Esophagus (tissue), 2 donors: ENCODE results near the gene PKP3. TPM values are rescaled to one million over a fixed set of nuclear protein-coding genes. Genes with fewer than 3 reads are reported as not detected.
"Not testable (repeated sequence)": the region's sequence is repeated elsewhere in the genome, so short reads cannot be mapped to it uniquely, and the experiment has no call there.

Source experiments
- H3K27ac ChIP-seq, 2 donors: one replicate each; pipeline ENCODE4 v1.5.1; 2013; ENCODE audit warnings: low read depth in 2 of 2, mild to moderate bottlenecking in 2 of 2, inconsistent platforms in 1 of 2, low read length in 1 of 2, moderate library complexity in 1 of 2
- H3K27me3 ChIP-seq, 2 donors: one replicate each; pipeline ENCODE4 v1.6.1; 2013; ENCODE audit warnings: low read length in 2 of 2, control low read depth in 1 of 2, mild to moderate bottlenecking in 1 of 2; ENCODE audit not compliant: insufficient read depth in 2 of 2, control insufficient read depth in 1 of 2
- H3K36me3 ChIP-seq, 2 donors: one replicate each; pipeline ENCODE4 v1.6.1; 2013; ENCODE audit warnings: low read length in 1 of 2; ENCODE audit not compliant: control insufficient read depth in 2 of 2, insufficient read depth in 2 of 2
- H3K4me1 ChIP-seq, 2 donors: one replicate each; pipeline ENCODE4 v1.6.1; 2013; ENCODE audit warnings: low read length in 1 of 2; ENCODE audit not compliant: control insufficient read depth in 2 of 2, insufficient read depth in 2 of 2
- H3K4me3 ChIP-seq, 2 donors: one replicate each; pipeline ENCODE4 v1.5.1; 2013; ENCODE audit warnings: low read length in 2 of 2, mild to moderate bottlenecking in 2 of 2, low read depth in 1 of 2, moderate library complexity in 1 of 2
- H3K9me3 ChIP-seq, 2 donors: one replicate each; pipeline ENCODE4 v1.6.1; 2013; ENCODE audit warnings: mild to moderate bottlenecking in 2 of 2, low read depth in 1 of 2, low read length in 1 of 2, moderate library complexity in 1 of 2; ENCODE audit not compliant: control insufficient read depth in 2 of 2, insufficient read depth in 1 of 2
- WGBS, 2 donors: extraction: QIAGEN DNeasy Blood & Tissue Kit; methylation state at CpG; one replicate each; pipeline ENCODE4 v1.1.7; 2013; 5-methylcytosine and 5-hydroxymethylcytosine counted together
- polyA plus RNA-seq, 2 donors: library from polyadenylated mRNA; stranded (reverse); fragments of 200-250 nt; gene quantifications; one replicate each; pipeline ENCODE4 v1.2.3, GENCODE V29; 2013
- donor health status: healthy with polysubstance abuse.
- donor health status: Bipolar disorder and iron deficiency.

Gene PKP3
- 100 to 1,000 TPM; 332 to 353 TPM for polyA plus RNA-seq

GRCh38 chr11:394034-394857 lies at the start of gene PKP3:
Gene PKP3 (plus strand): TSS chr11:394209. CDS start chr11:394293, 84 bp downstream.
- peaks cover 0 to 17% of the 10 kb centered on the region in 2 donors for H3K4me1 ChIP-seq
- WGBS, 2 donors: 32 to 46% methylated on average over 53 to 57 of the region's 57 CpGs
- H3K27me3 ChIP-seq: no peaks in the 10 kb centered on the region
- H3K9me3 ChIP-seq: no peaks in the 10 kb centered on the region
- peak within 1 kb of the TSS; percentile 98 to 99 for H3K27ac ChIP-seq
- H3K4me3 ChIP-seq: peak within 1 kb of the TSS; percentile 64 to 89
- H3K36me3 ChIP-seq: peaks cover 0 to 19% of the 10 kb centered on the region in 2 donors

GRCh38 chr11:344836-345578 lies 49.0 kb upstream of the PKP3 start:
- H3K9me3 ChIP-seq: no peaks in the 10 kb centered on the region
- H3K4me1 ChIP-seq: no peaks in the 10 kb centered on the region
- H3K27ac ChIP-seq: no peak overlapping the region
- H3K27me3 ChIP-seq: no peaks in the 10 kb centered on the region
- no peak overlapping the region for H3K4me3 ChIP-seq
- 91 to 95% methylated on average over 11 of the region's 11 CpGs for WGBS, 2 donors
- H3K36me3 ChIP-seq: no peaks in the 10 kb centered on the region

DNA sequence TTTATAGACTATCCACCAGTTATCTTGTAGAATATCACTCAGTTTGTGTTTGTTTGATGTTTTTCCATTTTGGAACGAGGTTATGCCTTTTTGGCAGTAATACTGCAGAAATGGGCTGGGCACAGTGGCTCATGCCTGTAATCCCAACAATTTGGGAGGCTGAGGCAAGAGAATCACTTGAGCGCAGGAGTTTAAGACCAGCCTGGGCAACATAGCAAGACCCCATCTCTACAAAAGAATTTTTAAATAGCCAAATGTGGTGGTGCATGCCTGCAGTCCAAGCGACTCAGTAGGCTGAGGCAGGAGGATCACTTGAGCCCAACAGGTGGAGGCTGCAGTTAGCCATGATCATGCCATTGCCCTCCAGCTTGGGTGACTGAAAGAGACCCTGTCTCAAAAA lies 47.5 kb upstream of the PKP3 start:
- no peaks in the 10 kb centered on the region for H3K27me3 ChIP-seq
- 75 to 79% methylated on average over 3 of the region's 3 CpGs for WGBS, 2 donors
- no peaks in the 10 kb centered on the region for H3K36me3 ChIP-seq
- H3K4me1 ChIP-seq: peaks cover 0 to 2% of the 10 kb centered on the region in 2 donors
- no peak overlapping the region for H3K4me3 ChIP-seq
- H3K27ac ChIP-seq: no peak overlapping the region
- H3K9me3 ChIP-seq: no peaks in the 10 kb centered on the region

GRCh38 chr11:349270-349954 lies 44.6 kb upstream of the PKP3 start:
- not testable (repeated sequence) for H3K4me3 ChIP-seq, H3K36me3 ChIP-seq, H3K9me3 ChIP-seq, H3K27ac ChIP-seq, H3K4me1 ChIP-seq, H3K27me3 ChIP-seq
- 77 to 90% methylated on average over 7 to 8 of the region's 8 CpGs for WGBS, 2 donors

DNA sequence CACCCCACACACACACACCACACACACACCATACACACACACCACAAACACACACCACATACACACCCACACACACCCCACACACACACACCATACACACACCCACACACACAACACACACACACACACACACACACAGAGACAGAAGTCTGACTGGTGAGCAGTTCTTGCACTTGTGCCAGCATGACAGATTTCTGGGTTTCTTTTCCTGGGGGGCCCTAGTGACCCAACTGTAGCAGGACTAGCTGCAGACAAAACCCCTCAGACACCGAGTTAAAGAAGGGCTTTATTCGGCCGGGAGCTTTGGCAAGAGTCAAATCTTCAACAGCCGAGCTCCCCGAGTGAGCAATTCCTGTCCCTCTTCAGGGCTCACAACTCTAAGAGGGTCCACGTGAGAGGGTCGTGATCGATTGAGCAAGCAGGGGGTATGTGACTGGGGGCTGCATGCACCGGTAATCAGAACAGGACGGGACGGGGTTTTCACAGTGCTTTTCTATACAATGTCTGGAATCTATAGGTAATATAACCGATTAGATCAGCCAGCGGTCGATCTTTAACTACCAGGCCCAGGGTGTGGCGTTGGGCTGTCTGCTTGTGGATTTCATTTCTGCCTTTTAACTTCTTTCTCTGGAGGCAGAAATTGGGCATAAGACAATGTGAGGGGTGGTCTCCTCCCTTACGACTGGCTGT lies 43.8 kb upstream of the PKP3 start:
- H3K27ac ChIP-seq: peak overlapping the region in 1 of 2 donors; percentile 60
- H3K4me3 ChIP-seq: not testable (repeated sequence)

DNA sequence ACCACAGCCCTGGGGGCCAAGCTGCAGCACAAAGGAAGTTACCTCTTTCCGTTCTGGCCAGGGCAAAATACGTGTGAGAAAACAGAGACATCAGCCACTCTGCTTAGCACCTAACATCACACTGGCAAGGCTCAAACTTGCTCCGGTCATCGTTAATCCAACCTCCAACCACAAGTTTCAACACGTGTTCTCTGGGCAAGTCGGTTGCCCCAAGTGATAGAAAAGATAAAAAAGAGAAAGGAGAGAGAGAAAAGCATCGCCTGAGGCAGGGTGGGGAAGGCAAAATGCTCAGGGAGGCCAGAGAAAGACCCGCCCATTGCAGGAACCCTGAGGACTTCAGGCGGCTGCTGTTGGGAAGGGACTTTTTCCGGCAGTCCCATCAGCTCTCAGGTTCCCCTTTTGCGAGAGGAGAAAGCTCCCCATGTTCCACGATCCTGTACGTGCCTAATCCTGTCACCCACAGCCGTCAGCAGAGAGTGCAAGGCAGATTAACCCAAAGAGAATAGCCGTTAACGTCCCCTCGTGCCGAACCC lies 43.2 kb upstream of the PKP3 start:
- 46 to 51% methylated on average over 18 of the region's 18 CpGs for WGBS, 2 donors
- Histone ChIP-seq H3K36me3 (no peaks in the 10 kb centered on the region), H3K9me3 (no peaks in the 10 kb centered on the region), H3K27me3 (no peaks in the 10 kb centered on the region), H3K4me1 (peaks cover 0 to 10% of the 10 kb centered on the region in 2 donors), H3K27ac (peak overlapping the region; percentile 23 to 60), H3K4me3 (no peak overlapping the region)

More for the DNA sequence above, 43.8 kb upstream of the PKP3 start:
- not testable (repeated sequence) for H3K27me3 ChIP-seq, H3K36me3 ChIP-seq, H3K9me3 ChIP-seq, H3K4me1 ChIP-seq
- WGBS, 2 donors: 45 to 65% methylated on average over 16 of the region's 16 CpGs

DNA sequence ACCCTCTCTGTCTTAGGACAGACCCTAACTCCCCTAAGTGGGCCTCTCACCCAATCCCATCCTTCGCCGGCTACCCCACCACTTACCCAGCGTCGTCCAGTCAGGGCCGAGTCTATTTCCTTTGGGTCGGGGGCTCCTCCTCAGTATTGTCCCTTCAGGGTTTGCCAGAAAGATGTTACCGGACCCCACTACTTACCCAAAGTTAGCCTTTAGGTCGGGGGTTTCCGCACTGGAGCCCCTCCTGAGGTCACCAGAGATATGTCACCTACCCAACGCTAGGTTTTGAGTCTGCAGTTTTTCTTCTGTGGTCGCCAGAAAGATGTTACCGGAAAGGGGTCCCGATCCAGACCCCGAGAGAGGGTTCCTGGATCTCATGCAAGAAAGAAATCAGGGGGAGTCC lies 42.6 kb upstream of the PKP3 start:
- Histone ChIP-seq H3K27me3 (no peaks in the 10 kb centered on the region), H3K4me3 (no peak overlapping the region), H3K36me3 (no peaks in the 10 kb centered on the region), H3K27ac (peak overlapping the region; percentile 23 to 51), H3K4me1 (peaks cover 0 to 11% of the 10 kb centered on the region in 2 donors), H3K9me3 (no peaks in the 10 kb centered on the region)
- WGBS, 2 donors: 95 to 96% methylated on average over 14 of the region's 14 CpGs

- Histone ChIP-seq H3K27ac (peak overlapping the region; percentile 26 to 55), H3K9me3 (no peaks in the 10 kb centered on the region), H3K4me1 (peaks cover 0 to 18% of the 10 kb centered on the region in 2 donors), H3K36me3 (no peaks in the 10 kb centered on the region), H3K4me3 (no peak overlapping the region), H3K27me3 (no peaks in the 10 kb centered on the region)
- WGBS, 2 donors: 87 to 93% methylated on average over 12 of the region's 12 CpGs
Measured at GRCh38 chr11:352456-353031, 41.5 kb upstream of the PKP3 start.
